Measurements from ENCODE around the gene UFSP1. TPM values are rescaled to one million over a fixed set of nuclear protein-coding genes. Genes with fewer than 3 reads are reported as not detected.

UFSP1 gene
- total RNA-seq, 4 donors from 2014 or later, result 2.0 to 7.1 (median 4.0) TPM

DNA sequence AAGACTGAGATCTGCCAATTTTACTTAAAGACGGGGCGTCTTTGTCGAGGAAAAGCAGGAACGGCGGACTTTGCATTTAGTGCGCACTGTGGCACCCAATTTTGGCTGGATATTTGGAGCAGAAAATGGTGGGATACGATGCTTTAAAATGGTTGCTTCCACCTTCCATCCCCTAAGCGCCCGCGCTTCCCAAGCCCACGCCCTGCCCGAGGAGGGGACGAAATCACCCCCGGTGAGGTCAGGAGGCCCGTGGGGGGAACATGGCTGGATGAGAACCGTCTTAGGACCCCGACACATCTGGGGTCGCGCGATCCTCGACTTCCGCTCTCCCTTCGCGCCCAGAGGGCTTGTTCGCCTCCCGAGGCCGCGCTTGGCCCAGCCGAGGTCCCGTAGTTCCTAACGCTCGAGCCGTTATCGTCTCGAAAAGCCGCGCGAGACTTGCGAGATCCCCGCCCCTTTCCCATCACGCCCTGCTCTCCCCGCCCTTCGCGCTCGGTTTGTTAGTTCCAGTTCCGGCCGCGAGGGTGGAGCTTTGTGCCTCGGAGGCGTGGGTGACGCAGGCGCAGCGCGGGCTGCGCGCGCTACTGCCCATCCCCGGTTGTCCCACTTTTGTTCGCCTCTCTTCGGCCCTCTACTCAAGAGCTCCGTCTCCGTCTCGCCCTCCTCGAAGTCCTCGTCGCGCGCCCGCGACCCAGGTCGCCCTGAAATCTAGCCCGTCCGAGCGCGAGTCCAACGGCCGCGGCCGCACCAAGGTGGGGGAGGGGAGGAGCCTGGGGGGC, 14.7 kb downstream of the UFSP1 start, which contains the start of gene SRRT:
TSS of gene SRRT (plus strand) at position 527 of the 779 bp plus-strand sequence. CDS start 488 bp downstream, outside the sequence.
- H3K36me3 ChIP-seq, result peaks cover 0 to 11% of the 10 kb centered on the region in 2 donors
- DNase-seq (peak; percentile 98), ATAC-seq (peak; percentile 95 to 97)
- H3K27me3 ChIP-seq, result no peaks in the 10 kb centered on the region
- no peaks in the 10 kb centered on the region for H3K9me3 ChIP-seq
- H3K4me1 ChIP-seq, result peaks cover 34 to 42% of the 10 kb centered on the region in 2 donors
- intact Hi-C loops (cut with DNase I; ENCODE audit: low total_unique reads), result loop anchor here (1.0 to 10.0 kb wide), 3 partner anchors 15 to 1320 kb away; partner anchors contain the start of genes FAM200A, PLOD3, UFSP1 and ZNF655
- peak within 1 kb of the TSS; percentile 93 to 98 (median 96) for H3K27ac ChIP-seq
- TF ChIP-seq, protein P1, sequence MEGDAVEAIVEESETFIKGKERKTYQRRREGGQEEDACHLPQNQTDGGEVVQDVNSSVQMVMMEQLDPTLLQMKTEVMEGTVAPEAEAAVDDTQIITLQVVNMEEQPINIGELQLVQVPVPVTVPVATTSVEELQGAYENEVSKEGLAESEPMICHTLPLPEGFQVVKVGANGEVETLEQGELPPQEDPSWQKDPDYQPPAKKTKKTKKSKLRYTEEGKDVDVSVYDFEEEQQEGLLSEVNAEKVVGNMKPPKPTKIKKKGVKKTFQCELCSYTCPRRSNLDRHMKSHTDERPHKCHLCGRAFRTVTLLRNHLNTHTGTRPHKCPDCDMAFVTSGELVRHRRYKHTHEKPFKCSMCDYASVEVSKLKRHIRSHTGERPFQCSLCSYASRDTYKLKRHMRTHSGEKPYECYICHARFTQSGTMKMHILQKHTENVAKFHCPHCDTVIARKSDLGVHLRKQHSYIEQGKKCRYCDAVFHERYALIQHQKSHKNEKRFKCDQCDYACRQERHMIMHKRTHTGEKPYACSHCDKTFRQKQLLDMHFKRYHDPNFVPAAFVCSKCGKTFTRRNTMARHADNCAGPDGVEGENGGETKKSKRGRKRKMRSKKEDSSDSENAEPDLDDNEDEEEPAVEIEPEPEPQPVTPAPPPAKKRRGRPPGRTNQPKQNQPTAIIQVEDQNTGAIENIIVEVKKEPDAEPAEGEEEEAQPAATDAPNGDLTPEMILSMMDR (IDR thresholded peaks at IDR 0.05 in 4 of 5, conservative IDR thresholded peaks at IDR 0.05 in 1 of 5), result peak; percentile 66 to 91 (median 78)
- TF ChIP-seq POLR2A (IDR thresholded peaks at IDR 0.05), result peak; percentile 91 to 98
- H3K4me3 ChIP-seq, result peak within 1 kb of the TSS; percentile 70 to 99 (median 90)
- in situ Hi-C loops (cut with MboI; ENCODE audit: low sequenced_read_pairs in 4 of 4), result loop anchor here in 3 of 4 donors (25.0 kb wide), 4 partner anchors 162 to 437 kb away; partner anchors contain the start of genes SPACDR (in 2 of the 3), EPO (in 1 of the 3), FBXO24 (in 1 of the 3) and LRCH4 (in 1 of the 3)

DNA sequence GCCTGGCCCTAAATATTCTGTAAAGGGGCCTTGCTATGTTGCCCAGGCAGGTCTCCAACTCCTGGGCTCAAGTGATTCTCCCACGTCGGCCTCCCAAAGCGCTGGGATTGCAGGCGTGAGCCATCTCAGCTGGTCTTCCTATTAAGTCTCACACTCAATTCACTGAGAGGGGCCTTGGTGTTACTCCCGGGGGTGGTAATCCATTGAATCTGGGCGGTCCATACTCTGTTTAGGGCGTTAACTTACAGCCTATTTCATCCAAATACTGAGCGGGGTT, 15.3 kb downstream of the UFSP1 start:
- Histone ChIP-seq H3K27me3 (no peaks in the 10 kb centered on the region), H3K9me3 (no peaks in the 10 kb centered on the region), H3K4me1 (peaks cover 33 to 42% of the 10 kb centered on the region in 2 donors), H3K4me3 (peak overlapping the region; percentile 70 to 99 (median 90)), H3K27ac (peak overlapping the region; percentile 93 to 98 (median 96)), H3K36me3 (peaks cover 0 to 11% of the 10 kb centered on the region in 2 donors)
- in situ Hi-C loops (cut with MboI; ENCODE audit: low sequenced_read_pairs in 4 of 4), result loop anchor here in 3 of 4 donors (25.0 kb wide), 4 partner anchors 162 to 437 kb away; partner anchors contain the start of genes SPACDR (in 2 of the 3), EPO (in 1 of the 3), FBXO24 (in 1 of the 3) and LRCH4 (in 1 of the 3)
- intact Hi-C loops (cut with DNase I; ENCODE audit: low total_unique reads), result loop anchor here (10.0 kb wide), 1 partner anchor 1319 kb away; the partner anchor contains the start of genes FAM200A and ZNF655
- no peak for TF ChIP-seq POLR2A (IDR thresholded peaks at IDR 0.05)
- TF ChIP-seq, protein P1 (IDR thresholded peaks at IDR 0.05 in 4 of 5, conservative IDR thresholded peaks at IDR 0.05 in 1 of 5), result no peak
- peak in 1 of 2 donors; percentile 0 for ATAC-seq
- DNase-seq, result no peak

DNA sequence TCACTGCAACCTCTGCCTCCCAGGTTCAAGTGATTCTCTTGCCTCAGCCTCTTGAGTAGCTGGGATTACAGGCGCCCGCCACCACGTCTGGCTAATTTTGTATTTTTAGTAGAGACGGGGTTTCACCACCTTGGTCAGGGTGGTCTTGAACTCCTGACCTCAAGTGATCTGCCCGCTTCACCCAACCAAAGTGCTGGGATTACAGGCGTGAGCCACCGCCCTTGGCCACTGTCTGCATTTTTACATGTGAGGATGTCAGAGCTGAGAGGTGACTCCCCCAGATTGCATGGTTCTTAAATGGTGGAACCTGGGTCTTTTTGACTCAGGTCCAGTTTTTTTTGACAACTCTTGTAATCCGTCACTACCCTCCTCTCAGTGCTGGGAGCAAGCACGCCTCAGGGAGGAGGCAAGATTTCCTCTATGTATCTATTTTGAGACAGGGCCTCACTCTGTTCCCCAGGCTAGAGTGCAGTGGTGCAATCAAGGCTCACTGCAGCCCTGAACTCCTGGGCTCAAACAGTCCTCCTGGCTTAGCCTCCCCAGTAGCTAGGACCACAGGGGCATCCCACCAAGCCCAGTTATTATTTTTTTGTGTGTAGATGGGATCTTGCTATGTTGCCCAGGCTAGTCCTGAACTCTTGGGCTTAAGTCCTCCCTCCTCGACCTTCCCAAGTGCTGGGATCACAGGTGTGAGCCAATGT, 15.8 kb downstream of the UFSP1 start:
- Histone ChIP-seq H3K9me3 (no peaks in the 10 kb centered on the region), H3K4me1 (peaks cover 33 to 40% of the 10 kb centered on the region in 2 donors), H3K4me3 (peak overlapping the region; percentile 70 to 99 (median 90)), H3K27me3 (no peaks in the 10 kb centered on the region), H3K36me3 (peaks cover 0 to 9% of the 10 kb centered on the region in 2 donors), H3K27ac (peak overlapping the region; percentile 93 to 98 (median 96))
- intact Hi-C loops (cut with DNase I; ENCODE audit: low total_unique reads) (loop anchor here (10.0 kb wide), 1 partner anchor 1319 kb away; the partner anchor contains the start of genes FAM200A and ZNF655), in situ Hi-C loops (cut with MboI; ENCODE audit: low sequenced_read_pairs in 4 of 4) (loop anchor here in 3 of 4 donors (25.0 kb wide), 4 partner anchors 161 to 436 kb away; partner anchors contain the start of genes SPACDR (in 2 of the 3), EPO (in 1 of the 3), FBXO24 (in 1 of the 3) and LRCH4 (in 1 of the 3))
- no peak for ATAC-seq
- no peak for DNase-seq
- TF ChIP-seq, protein P1 (IDR thresholded peaks at IDR 0.05 in 4 of 5, conservative IDR thresholded peaks at IDR 0.05 in 1 of 5), result no peak
- TF ChIP-seq POLR2A (IDR thresholded peaks at IDR 0.05), result no peak

DNA sequence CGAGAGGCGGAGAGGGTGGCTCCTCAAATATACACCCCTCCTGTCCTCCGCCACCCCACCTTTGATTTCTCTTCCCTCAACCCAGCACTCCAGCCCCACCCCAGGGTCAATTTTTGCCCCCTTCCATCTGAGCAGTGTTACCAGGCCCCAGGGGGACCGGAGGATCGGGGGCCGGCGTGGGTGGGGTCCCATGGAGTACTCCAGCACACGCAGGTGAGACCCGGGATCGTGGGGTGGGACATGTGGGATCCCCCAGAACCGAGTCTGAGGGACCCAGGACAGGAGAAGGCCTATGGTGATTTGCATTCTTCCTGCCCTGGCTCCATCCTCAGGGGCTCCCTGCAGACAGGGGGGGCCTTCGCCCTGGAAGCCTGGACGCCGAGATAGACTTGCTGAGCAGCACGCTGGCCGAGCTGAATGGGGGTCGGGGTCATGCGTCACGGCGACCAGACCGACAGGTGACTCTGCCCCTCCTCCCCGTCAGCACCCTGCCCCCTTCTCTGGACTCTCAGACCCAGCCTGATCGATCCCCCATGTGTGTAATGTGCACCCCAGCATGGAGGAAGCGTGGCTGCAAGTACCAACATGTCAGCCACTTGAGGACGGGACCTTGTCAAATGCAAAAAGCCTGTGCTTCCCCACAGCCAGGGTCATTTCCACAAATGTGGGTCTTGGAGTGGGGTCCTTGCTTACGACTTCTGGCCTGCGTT, 21.6 kb downstream of the UFSP1 start:
- H3K36me3 ChIP-seq, result no peaks in the 10 kb centered on the region
- no peak for DNase-seq
- ATAC-seq, result peak in 1 of 2 donors; percentile 8
- intact Hi-C loops (cut with DNase I; ENCODE audit: low total_unique reads), result loop anchor here (10.0 kb wide), 1 partner anchor 253 kb away; the partner anchor contains the start of gene MOSPD3
- peak overlapping the region; percentile 57 to 66 (median 63) for H3K4me3 ChIP-seq
- H3K27me3 ChIP-seq, result peaks cover 3 to 7% (median 7%) of the 10 kb centered on the region in 3 donors
- TF ChIP-seq, protein P1 (IDR thresholded peaks at IDR 0.05 in 4 of 5, conservative IDR thresholded peaks at IDR 0.05 in 1 of 5), result no peak
- no peak for TF ChIP-seq POLR2A (IDR thresholded peaks at IDR 0.05)
- in situ Hi-C loops (cut with MboI; ENCODE audit: low sequenced_read_pairs in 4 of 4), result loop anchor here in 3 of 4 donors (10.0 to 25.0 kb wide), 5 partner anchors 156 to 431 kb away; partner anchors contain the start of genes POP7 (in 2 of the 3), SPACDR (in 2 of the 3), EPO (in 1 of the 3) and FBXO24 (in 1 of the 3)
- peaks cover 3 to 18% of the 10 kb centered on the region in 2 donors for H3K4me1 ChIP-seq
- H3K9me3 ChIP-seq, result no peaks in the 10 kb centered on the region
- peak overlapping the region; percentile 80 to 84 (median 83) for H3K27ac ChIP-seq

All from gastrocnemius medialis (tissue), 4 donors.